HG03095 (cell line): ENCODE measurements around the gene GJA8.
"Not testable (repeated sequence)": the region's sequence is repeated elsewhere in the genome, so short reads cannot be mapped to it uniquely, and the experiment has no call there.

ENCODE experiments used
- ATAC-seq: cut with Tn5 transposase; IDR thresholded peaks from one replicate; pipeline ENCODE4 v1.9.1; 2021; ENCODE audit warnings: moderate library complexity; ENCODE audit not compliant: unreplicated experiment

The GJA8 gene

GRCh38 chr1:147902253-147902845, at the start of gene GJA8:
TSS of gene GJA8 (plus strand) at chr1:147902795. CDS start at chr1:147907956, 5,161 bp downstream.
- ATAC-seq: no peak

GRCh38 chr1:147853391-147853790, 49.2 kb upstream of the GJA8 start:
- no peak for ATAC-seq

- not testable (repeated sequence) for ATAC-seq
These were observed 47.6 kb upstream of the GJA8 start for GRCh38 chr1:147854989-147855388.

DNA sequence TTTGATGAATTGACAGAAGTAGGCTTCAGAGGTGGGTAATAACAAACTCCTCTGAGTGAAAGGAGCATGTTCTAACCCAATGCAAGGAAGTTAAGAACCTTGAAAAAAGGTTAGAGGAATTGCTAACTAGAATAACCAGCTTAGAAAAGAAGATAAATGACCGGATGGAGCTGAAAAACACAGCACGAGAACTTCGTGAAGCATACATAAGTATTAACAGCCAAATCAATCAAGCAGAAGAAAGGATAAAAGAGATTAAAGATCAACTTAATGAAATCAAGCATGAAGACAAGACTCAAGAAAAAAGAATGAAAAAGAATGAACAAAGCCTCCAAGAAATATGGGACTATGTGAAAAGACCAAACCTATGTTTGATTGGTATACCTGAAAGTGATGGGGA, 46.6 kb upstream of the GJA8 start:
- ATAC-seq: not testable (repeated sequence)

DNA sequence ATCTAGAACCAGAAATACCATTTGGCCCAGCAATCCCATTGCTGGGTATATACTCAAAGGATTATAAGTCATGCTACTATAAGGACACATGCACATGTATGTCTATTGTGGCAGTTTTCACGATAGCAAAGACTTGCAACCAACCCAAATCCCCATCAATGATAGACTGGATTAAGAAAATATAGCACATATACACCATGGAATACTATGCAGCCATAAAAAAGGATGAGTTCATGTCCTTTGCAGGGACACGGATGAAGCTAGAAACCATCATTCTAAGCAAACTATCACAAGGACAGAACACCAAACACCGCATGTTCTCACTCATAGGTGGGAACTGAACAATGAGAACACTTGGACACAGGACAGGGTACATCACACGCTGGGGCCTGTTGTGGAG, 35.4 kb upstream of the GJA8 start:
- not testable (repeated sequence) for ATAC-seq

GRCh38 chr1:147878022-147878421, 24.6 kb upstream of the GJA8 start:
- no peak for ATAC-seq

GRCh38 chr1:147879911-147880310, 22.7 kb upstream of the GJA8 start:
- no peak for ATAC-seq

GRCh38 chr1:147882535-147882934, 20.1 kb upstream of the GJA8 start:
- ATAC-seq: no peak

- ATAC-seq: no peak
These were observed 12.3 kb upstream of the GJA8 start for GRCh38 chr1:147890177-147890790.

DNA sequence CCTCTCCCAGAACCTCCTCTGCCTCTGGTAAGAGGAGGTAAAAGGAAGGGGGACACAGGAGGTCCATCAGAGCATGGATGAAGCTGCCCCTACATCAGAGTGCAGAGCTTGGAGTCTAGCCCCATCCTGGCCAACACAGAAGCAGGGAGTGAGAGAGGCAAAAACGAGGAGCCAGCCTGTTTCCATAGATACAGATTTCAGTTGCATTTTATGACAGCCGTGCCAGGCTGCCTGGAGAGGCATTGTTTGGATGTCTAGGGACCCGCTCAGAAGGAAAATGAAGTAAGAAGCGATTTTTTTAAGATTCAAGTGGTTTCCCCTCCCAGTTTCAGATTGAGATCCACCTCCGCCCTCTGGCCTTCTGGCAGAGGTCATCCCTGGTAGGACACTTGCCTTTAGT, 11.5 kb upstream of the GJA8 start:
- no peak for ATAC-seq

DNA sequence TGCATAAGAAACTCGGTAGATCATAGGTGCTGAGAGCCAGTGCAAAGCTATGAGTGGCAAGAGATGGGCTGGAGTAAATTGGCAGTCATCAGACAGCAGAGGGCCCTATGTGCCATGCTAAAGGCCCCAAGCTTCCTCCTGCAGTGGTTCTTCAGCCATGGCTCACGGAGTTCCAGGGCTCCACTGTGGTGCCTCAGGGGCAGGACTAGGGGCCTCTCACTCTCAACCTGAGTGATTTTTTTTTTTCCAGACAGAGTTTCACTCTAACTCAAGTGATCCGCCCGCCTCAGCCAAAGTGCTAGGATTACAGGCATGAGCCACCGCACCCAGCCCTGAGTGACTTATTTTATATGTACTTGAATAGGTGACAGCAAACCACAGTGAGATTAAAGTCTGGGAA, 10.4 kb upstream of the GJA8 start:
- ATAC-seq: no peak

- no peak for ATAC-seq
These were observed 9.8 kb upstream of the GJA8 start for GRCh38 chr1:147892731-147893214.

DNA sequence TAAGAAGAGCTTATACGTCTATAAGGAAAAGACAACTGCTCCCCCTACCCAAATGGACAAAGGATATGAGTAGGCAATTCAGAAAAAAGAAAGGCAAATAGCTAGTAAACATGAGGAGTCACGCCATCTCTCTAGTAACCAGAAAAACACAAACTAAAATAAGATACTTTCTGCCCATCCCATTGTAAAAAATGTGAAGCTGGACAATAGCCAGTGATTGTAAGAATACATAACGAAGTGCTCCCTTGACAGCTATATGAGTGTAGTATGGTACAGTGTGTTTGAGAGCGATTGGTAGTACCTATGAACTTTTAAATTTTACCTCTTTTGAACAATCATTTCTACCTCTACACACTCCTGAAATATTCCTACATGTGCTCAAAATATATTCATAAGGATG, 7.5 kb upstream of the GJA8 start:
- ATAC-seq: no peak

DNA sequence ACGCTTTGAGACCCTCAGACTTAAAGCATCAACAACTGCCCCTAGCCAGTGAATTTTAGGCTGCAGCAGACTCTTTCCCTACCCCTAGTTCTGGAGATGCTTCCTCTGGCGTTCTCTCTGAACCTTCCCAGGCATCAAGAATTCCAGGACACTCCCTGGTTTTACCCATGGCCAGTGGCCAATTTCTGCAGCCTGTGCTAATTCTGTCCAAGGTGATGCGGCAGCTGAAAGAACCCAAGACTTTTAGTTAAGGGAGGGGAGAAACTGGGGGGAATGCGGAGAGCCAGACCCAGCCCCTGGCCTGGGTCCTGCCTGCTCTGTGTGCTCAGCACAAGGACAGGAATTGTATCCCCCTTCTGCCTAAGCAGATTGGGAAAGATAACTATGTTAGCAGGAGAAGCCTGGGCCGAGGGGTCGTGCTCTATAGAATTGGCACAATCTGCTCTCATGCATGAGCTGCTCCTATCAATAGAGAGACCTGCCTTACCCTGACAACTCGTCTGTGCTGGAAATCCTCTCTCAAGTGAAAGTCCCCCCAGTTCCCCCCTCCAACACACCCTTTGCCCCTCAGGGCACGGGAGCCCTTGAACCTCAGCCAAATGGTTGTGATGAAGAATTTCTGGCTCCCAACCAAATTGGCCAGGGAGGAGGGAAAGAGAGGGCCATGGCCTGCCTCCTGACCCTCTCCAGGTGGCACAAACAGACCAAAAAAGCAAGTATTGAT, 5.4 kb upstream of the GJA8 start:
- no peak for ATAC-seq

GRCh38 chr1:147897789-147898188, 4.8 kb upstream of the GJA8 start:
- no peak for ATAC-seq

DNA sequence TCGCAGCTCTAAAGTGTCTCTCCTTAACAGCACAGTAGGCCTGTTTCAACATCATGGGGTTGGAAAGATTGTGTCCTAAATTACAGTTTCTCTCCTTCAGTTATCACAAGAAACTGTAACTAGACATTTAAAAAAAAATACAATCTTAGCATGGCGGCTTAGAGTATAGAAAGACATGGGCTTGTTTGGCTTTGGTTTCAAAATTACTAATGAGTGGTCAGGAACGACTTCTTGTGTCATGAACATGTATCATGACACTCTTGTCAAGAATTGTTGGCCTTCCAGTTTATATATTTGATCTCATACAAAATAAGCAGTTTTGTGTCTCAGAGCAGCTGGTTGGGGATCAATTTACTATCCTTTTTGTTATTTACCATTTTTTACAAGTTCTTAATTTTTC, 2.1 kb downstream of the GJA8 start:
- ATAC-seq: no peak

GRCh38 chr1:147907786-147908509, 5.4 kb downstream of the GJA8 start:
- no peak for ATAC-seq

DNA sequence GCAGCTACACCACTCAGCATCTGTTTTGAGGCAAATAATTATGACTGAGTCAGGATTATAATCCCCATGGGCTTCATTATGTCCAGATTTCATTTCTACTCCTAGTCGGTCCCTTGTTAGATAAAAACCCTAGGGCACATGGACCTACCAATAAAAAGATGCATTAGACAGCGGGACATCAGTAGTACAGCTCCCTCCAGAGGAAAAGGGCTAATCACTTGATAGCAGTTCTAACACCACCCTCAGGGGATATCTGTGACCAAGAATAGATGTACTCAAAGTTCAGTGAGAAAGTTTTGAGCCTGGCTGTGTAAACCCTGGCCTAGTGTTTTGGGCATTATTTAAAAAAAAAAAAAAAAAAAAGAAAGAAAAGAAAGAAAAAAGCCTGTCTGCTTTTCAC, 10.0 kb downstream of the GJA8 start:
- no peak for ATAC-seq

DNA sequence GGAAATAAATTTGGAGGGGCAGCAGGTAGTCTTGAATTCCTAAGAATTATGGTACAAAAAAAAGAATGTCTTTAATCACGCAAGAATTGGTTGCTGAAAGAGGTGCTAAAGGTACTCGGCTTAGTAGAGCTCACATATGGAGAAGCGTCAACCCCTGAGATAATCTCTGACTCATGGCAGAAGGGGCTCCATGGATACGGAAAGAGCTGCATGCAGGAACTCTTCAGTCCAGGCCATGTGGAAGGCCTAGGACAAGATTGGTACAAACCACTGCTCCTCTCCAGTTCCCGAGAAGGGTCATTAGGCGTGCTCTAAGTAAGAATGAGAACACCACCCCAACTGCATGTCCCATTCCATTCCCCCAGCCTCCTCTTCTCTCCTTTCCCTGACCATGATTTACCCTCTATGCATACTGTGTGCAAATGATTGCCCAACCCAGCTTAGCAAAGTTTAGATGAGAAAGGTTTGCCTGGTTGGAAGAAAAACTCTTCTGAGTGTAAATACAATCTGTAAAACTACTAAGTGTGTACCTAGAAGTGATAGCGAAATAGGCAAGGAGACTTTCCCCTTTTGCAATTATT, 10.9 kb downstream of the GJA8 start:
- ATAC-seq: no peak

GRCh38 chr1:147919896-147920295, 17.3 kb downstream of the GJA8 start:
- no peak for ATAC-seq

DNA sequence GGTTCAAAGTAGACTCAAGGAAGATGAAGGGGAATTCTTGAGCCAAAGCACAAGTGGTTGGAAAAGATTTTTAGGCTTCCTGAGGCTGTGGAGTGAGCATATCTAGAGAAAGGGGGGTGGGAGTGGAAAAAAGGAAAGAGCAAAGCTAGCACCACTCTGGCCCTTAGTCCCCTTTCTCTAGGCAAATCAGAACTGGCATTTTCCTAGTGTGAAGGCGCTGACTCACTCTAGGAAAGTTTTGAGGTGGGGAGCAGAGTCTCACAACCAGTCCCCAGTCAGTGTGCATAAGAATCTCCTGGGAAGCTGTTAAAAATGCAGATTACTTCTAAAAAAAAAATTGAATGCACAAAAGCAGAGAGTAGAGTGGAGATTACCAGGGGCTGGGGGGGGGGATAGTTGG, 22.2 kb downstream of the GJA8 start:
- ATAC-seq: no peak
